NCI-H1048 (cell line): ENCODE data around the gene CYP27A1.
"Not testable (repeated sequence)": the region's sequence is repeated elsewhere in the genome, so short reads cannot be mapped to it uniquely, and the experiment has no call there.

ENCODE experiments used
- DNase-seq: peaks from one replicate; lab custom pipeline; 2025; lab: John Stamatoyannopoulos, UW

CYP27A1 gene

GRCh38 chr2:218831378-218831990 lies 49.5 kb downstream of the CYP27A1 start, which contains the start of gene PRKAG3:
TSS of gene PRKAG3 (minus strand) at chr2:218831803.
- no peak for DNase-seq

- DNase-seq: no peak
These were observed 50.1 kb downstream of the CYP27A1 start for GRCh38 chr2:218832081-218832480.

GRCh38 chr2:218832520-218832919 lies 50.6 kb downstream of the CYP27A1 start:
- no peak for DNase-seq

- no peak for DNase-seq
These were observed 51.2 kb downstream of the CYP27A1 start for GRCh38 chr2:218833023-218833609.

GRCh38 chr2:218834685-218835084 lies 52.7 kb downstream of the CYP27A1 start:
- no peak for DNase-seq

- no peak for DNase-seq
These were observed 55.5 kb downstream of the CYP27A1 start for GRCh38 chr2:218837495-218837894.

- DNase-seq: no peak
These were observed 57.5 kb downstream of the CYP27A1 start for GRCh38 chr2:218839430-218839829.

GRCh38 chr2:218839888-218840287 lies 57.9 kb downstream of the CYP27A1 start:
- DNase-seq: no peak

- DNase-seq: not testable (repeated sequence)
These were observed 62.4 kb downstream of the CYP27A1 start for GRCh38 chr2:218844334-218844733.

GRCh38 chr2:218846963-218847362 lies 65.0 kb downstream of the CYP27A1 start:
- not testable (repeated sequence) for DNase-seq

- DNase-seq: no peak
These were observed 67.8 kb downstream of the CYP27A1 start for GRCh38 chr2:218849721-218850120.

GRCh38 chr2:218850796-218851195 lies 68.8 kb downstream of the CYP27A1 start:
- no peak for DNase-seq

- DNase-seq: no peak
These were observed 69.3 kb downstream of the CYP27A1 start for GRCh38 chr2:218851286-218851685.

- DNase-seq: peak; percentile 18
These were observed 71.1 kb downstream of the CYP27A1 start for GRCh38 chr2:218852911-218853667.

- DNase-seq: no peak
These were observed 71.8 kb downstream of the CYP27A1 start for GRCh38 chr2:218853766-218854165.

- DNase-seq: no peak
These were observed 72.9 kb downstream of the CYP27A1 start for GRCh38 chr2:218854860-218855259.

GRCh38 chr2:218855305-218856166 lies 73.6 kb downstream of the CYP27A1 start:
- DNase-seq: no peak

GRCh38 chr2:218856167-218856895 lies 74.4 kb downstream of the CYP27A1 start:
- no peak for DNase-seq

- no peak for DNase-seq
These were observed 74.9 kb downstream of the CYP27A1 start for GRCh38 chr2:218856896-218857243.

GRCh38 chr2:218857371-218858137 lies 75.6 kb downstream of the CYP27A1 start:
- DNase-seq: no peak

- no peak for DNase-seq
These were observed 76.1 kb downstream of the CYP27A1 start for GRCh38 chr2:218858138-218858445.
